WTC11 (cell line): ENCODE data around the gene KMT2A. TPM values are rescaled to one million over a fixed set of nuclear protein-coding genes. Genes with fewer than 3 reads are reported as not detected.

ENCODE experiments used
- ATAC-seq: fragments of 200-7000 bp; cut with Tn5 transposase; 2 replicates; pipeline ENCODE4 v1.10.0; 2021; ENCODE audit warnings: mild to moderate bottlenecking, moderate library complexity
- CTCF ChIA-PET: fragments of 300-600 bp; sonication (Branson Sonifier 250); formaldehyde crosslinking; loops from one replicate; lab custom pipeline; 2021; ENCODE audit warnings: antibody characterized with exemption; lab: Charles Lee
- POLR2A ChIA-PET: fragments of 350-600 bp; sonication (Branson Sonifier 250); formaldehyde crosslinking; loops from one replicate; lab custom pipeline; 2021; ENCODE audit warnings: antibody characterized with exemption; lab: Charles Lee
- DNase-seq: peaks from one replicate; pipeline ENCODE4 v3.0.0; 2021; ENCODE audit warnings: low spot score
- H3K27ac Mint-ChIP-seq: 2 replicates; pipeline ENCODE4 v1.8.0; 2021; ENCODE audit warnings: mixed read lengths
- H3K27me3 Mint-ChIP-seq: 2 replicates; pipeline ENCODE4 v1.8.0; 2021; ENCODE audit warnings: low read depth, mild to moderate bottlenecking, moderate library complexity, mixed read lengths
- H3K36me3 Mint-ChIP-seq: 2 replicates; pipeline ENCODE4 v1.8.0; 2021; ENCODE audit warnings: mixed read lengths
- H3K4me1 Mint-ChIP-seq: 2 replicates; pipeline ENCODE4 v1.8.0; 2022; ENCODE audit warnings: mixed read lengths
- H3K4me3 Mint-ChIP-seq: 2 replicates; pipeline ENCODE4 v1.8.0; 2021; ENCODE audit warnings: mild to moderate bottlenecking, moderate library complexity, mixed read lengths
- H3K9me3 Mint-ChIP-seq: 2 replicates; pipeline ENCODE4 v1.8.0; 2021; ENCODE audit warnings: mixed read lengths
- CBFB ChIP-seq: sonication (generic); formaldehyde crosslinking; IDR thresholded peaks from 2 replicates; pipeline ENCODE4 v1.8.1; 2022; ENCODE audit warnings: mild to moderate bottlenecking, low read depth, missing genetic modification reagents
- CREB1 ChIP-seq: sonication (generic); formaldehyde crosslinking; IDR thresholded peaks from 2 replicates; pipeline ENCODE4 v1.8.0; 2023; ENCODE audit warnings: mild to moderate bottlenecking, missing genetic modification reagents
- ELF4 ChIP-seq: sonication (generic); formaldehyde crosslinking; IDR thresholded peaks from 2 replicates; pipeline ENCODE4 v1.8.1; 2022; ENCODE audit warnings: low read depth, mild to moderate bottlenecking, moderate library complexity, missing genetic modification reagents
- ESRRA ChIP-seq: sonication (generic); formaldehyde crosslinking; IDR thresholded peaks from 2 replicates; pipeline ENCODE4 v1.8.1; 2022; ENCODE audit warnings: mild to moderate bottlenecking, missing genetic modification reagents, borderline replicate concordance
- FOXJ3 ChIP-seq: sonication (generic); formaldehyde crosslinking; IDR thresholded peaks from 2 replicates; pipeline ENCODE4 v1.9.0; 2021; ENCODE audit warnings: missing genetic modification reagents, mild to moderate bottlenecking, borderline replicate concordance
- GABPB1 ChIP-seq: sonication (generic); formaldehyde crosslinking; IDR thresholded peaks from 2 replicates; pipeline ENCODE4 v1.8.1; 2023; ENCODE audit warnings: mild to moderate bottlenecking, missing genetic modification reagents
- HMGA2 ChIP-seq: fragments of 250-450 bp; sonication (Bioruptor Pico); IDR thresholded peaks from 2 replicates; pipeline ENCODE4 v1.4.0; 2021; ENCODE audit warnings: mild to moderate bottlenecking, moderate library complexity
- IRF2 ChIP-seq: sonication (generic); formaldehyde crosslinking; IDR thresholded peaks from 2 replicates; pipeline ENCODE4 v1.8.0; 2022; ENCODE audit warnings: low read depth, missing genetic modification reagents, borderline replicate concordance
- NFE2L1 ChIP-seq: sonication (generic); formaldehyde crosslinking; IDR thresholded peaks from 2 replicates; pipeline ENCODE4 v1.8.1; 2023; ENCODE audit warnings: missing genetic modification reagents
- SMAD3 ChIP-seq: sonication (generic); formaldehyde crosslinking; IDR thresholded peaks from 2 replicates; pipeline ENCODE4 v1.8.0; 2022; ENCODE audit warnings: missing genetic modification reagents, mild to moderate bottlenecking, borderline replicate concordance
- SMAD4 ChIP-seq: sonication (generic); formaldehyde crosslinking; IDR thresholded peaks from 2 replicates; pipeline ENCODE4 v1.8.0; 2022; ENCODE audit warnings: mild to moderate bottlenecking, missing genetic modification reagents
- SOX15 ChIP-seq: fragments of 250-450 bp; sonication (Bioruptor Pico); IDR thresholded peaks from 2 replicates; pipeline ENCODE4 v1.9.0; 2021; ENCODE audit warnings: mild to moderate bottlenecking
- SP1 ChIP-seq: sonication (generic); formaldehyde crosslinking; conservative IDR thresholded peaks from 2 replicates; pipeline ENCODE4 v1.8.1; 2022; ENCODE audit warnings: missing genetic modification reagents
- TEAD1 ChIP-seq: sonication (generic); formaldehyde crosslinking; IDR thresholded peaks from 2 replicates; pipeline ENCODE4 v1.8.0; 2022; ENCODE audit warnings: mild to moderate bottlenecking, missing genetic modification reagents
- USF2 ChIP-seq: sonication (generic); formaldehyde crosslinking; IDR thresholded peaks from 2 replicates; pipeline ENCODE4 v1.8.1; 2023; ENCODE audit warnings: mild to moderate bottlenecking, missing genetic modification reagents, moderate library complexity
- ZNF671 ChIP-seq: fragments of 250-450 bp; sonication (Bioruptor Pico); IDR thresholded peaks from 2 replicates; pipeline ENCODE4 v1.8.0; 2021; ENCODE audit warnings: mild to moderate bottlenecking
- ZSCAN18 ChIP-seq: fragments of 250-450 bp; sonication (Bioruptor Pico); IDR thresholded peaks from 2 replicates; pipeline ENCODE4 v2.1.2; 2022; ENCODE audit warnings: mild to moderate bottlenecking, moderate library complexity
- total RNA-seq: library from RNA; stranded (reverse); gene quantifications from 3 replicates; pipeline ENCODE4 v1.2.3, GENCODE V29; 2021
- TF ChIP-seq, protein P1 (sequence below): sonication (generic); formaldehyde crosslinking; IDR thresholded peaks from 2 replicates; pipeline ENCODE4 v1.8.0; 2022; ENCODE audit warnings: mild to moderate bottlenecking, missing genetic modification reagents
- TF ChIP-seq, protein P2 (sequence below): sonication (generic); formaldehyde crosslinking; IDR thresholded peaks from 2 replicates; pipeline ENCODE4 v1.8.0; 2023; ENCODE audit warnings: mild to moderate bottlenecking, missing genetic modification reagents
- TF ChIP-seq, protein P3 (sequence below): fragments of 200-600 bp; IDR thresholded peaks from 2 replicates; pipeline ENCODE4 v1.8.0; 2022; ENCODE audit warnings: antibody characterized with exemption

Gene KMT2A
- total RNA-seq, 1 experiment from 2014 or later = 59.1 TPM

GRCh38 chr11:118485273-118485672 lies 49.0 kb downstream of the KMT2A start:
- H3K9me3 Mint-ChIP-seq = no peaks in the 10 kb centered on the region
- TF ChIP-seq ESRRA (CRISPR knock-in tag) (no peak), NFE2L1 (CRISPR knock-in tag) (no peak), ZNF671 (CRISPR knock-in tag) (no peak), SOX15 (CRISPR knock-in tag) (no peak), FOXJ3 (CRISPR knock-in tag) (no peak), HMGA2 (no peak), USF2 (CRISPR knock-in tag) (no peak), ELF4 (CRISPR knock-in tag) (no peak), CREB1 (CRISPR knock-in tag) (no peak), SMAD4 (no peak), GABPB1 (CRISPR knock-in tag) (no peak), SMAD3 (no peak), CBFB (CRISPR knock-in tag) (no peak), SP1 (CRISPR knock-in tag) (no peak)
- TF ChIP-seq, protein P1, sequence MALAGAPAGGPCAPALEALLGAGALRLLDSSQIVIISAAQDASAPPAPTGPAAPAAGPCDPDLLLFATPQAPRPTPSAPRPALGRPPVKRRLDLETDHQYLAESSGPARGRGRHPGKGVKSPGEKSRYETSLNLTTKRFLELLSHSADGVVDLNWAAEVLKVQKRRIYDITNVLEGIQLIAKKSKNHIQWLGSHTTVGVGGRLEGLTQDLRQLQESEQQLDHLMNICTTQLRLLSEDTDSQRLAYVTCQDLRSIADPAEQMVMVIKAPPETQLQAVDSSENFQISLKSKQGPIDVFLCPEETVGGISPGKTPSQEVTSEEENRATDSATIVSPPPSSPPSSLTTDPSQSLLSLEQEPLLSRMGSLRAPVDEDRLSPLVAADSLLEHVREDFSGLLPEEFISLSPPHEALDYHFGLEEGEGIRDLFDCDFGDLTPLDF (CRISPR knock-in tag) = no peak
- TF ChIP-seq, protein P2, sequence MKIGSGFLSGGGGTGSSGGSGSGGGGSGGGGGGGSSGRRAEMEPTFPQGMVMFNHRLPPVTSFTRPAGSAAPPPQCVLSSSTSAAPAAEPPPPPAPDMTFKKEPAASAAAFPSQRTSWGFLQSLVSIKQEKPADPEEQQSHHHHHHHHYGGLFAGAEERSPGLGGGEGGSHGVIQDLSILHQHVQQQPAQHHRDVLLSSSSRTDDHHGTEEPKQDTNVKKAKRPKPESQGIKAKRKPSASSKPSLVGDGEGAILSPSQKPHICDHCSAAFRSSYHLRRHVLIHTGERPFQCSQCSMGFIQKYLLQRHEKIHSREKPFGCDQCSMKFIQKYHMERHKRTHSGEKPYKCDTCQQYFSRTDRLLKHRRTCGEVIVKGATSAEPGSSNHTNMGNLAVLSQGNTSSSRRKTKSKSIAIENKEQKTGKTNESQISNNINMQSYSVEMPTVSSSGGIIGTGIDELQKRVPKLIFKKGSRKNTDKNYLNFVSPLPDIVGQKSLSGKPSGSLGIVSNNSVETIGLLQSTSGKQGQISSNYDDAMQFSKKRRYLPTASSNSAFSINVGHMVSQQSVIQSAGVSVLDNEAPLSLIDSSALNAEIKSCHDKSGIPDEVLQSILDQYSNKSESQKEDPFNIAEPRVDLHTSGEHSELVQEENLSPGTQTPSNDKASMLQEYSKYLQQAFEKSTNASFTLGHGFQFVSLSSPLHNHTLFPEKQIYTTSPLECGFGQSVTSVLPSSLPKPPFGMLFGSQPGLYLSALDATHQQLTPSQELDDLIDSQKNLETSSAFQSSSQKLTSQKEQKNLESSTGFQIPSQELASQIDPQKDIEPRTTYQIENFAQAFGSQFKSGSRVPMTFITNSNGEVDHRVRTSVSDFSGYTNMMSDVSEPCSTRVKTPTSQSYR (CRISPR knock-in tag) = no peak
- ChIA-PET POLR2A (no interaction called here), CTCF (no interaction called here)
- H3K4me1 Mint-ChIP-seq = no peaks in the 10 kb centered on the region
- ATAC-seq (no peak), DNase-seq (no peak)
- H3K4me3 Mint-ChIP-seq = no peak overlapping the region
- H3K36me3 Mint-ChIP-seq = peaks cover 65% of the 10 kb centered on the region
- no peak overlapping the region for H3K27ac Mint-ChIP-seq
- H3K27me3 Mint-ChIP-seq = no peaks in the 10 kb centered on the region

DNA sequence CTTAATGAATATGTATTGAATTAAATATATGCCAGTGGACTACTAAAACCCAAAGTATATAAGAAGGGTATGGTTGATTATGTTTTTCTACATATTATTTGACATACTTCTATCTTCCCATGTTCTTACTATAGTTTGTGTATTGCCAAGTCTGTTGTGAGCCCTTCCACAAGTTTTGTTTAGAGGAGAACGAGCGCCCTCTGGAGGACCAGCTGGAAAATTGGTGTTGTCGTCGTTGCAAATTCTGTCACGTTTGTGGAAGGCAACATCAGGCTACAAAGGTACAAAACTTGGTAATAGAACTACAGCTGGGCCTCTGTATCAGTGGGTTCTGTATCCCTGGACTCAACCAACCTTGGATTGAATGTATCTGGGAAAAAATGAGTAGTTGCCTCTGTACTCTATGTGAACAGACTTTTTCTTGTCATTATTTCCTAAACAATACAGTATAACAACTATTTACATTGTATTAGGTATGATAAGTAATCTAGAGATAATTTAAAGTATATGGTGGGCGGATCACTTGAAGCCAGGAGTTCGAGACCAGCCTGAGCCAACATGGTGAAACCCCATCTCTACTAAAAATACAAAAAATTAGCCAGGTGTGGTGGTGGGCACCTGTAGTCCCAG lies 52.3 kb downstream of the KMT2A start:
- ATAC-seq (peak; percentile 43), DNase-seq (peak; percentile 75)
- Mint-ChIP-seq H3K27me3 (no peaks in the 10 kb centered on the region), H3K36me3 (peaks cover 64% of the 10 kb centered on the region), H3K4me1 (no peaks in the 10 kb centered on the region), H3K4me3 (no peak overlapping the region), H3K9me3 (no peaks in the 10 kb centered on the region), H3K27ac (peak overlapping the region; percentile 76; the same call in 1 of the 2 replicates)
- TF ChIP-seq, protein P3, sequence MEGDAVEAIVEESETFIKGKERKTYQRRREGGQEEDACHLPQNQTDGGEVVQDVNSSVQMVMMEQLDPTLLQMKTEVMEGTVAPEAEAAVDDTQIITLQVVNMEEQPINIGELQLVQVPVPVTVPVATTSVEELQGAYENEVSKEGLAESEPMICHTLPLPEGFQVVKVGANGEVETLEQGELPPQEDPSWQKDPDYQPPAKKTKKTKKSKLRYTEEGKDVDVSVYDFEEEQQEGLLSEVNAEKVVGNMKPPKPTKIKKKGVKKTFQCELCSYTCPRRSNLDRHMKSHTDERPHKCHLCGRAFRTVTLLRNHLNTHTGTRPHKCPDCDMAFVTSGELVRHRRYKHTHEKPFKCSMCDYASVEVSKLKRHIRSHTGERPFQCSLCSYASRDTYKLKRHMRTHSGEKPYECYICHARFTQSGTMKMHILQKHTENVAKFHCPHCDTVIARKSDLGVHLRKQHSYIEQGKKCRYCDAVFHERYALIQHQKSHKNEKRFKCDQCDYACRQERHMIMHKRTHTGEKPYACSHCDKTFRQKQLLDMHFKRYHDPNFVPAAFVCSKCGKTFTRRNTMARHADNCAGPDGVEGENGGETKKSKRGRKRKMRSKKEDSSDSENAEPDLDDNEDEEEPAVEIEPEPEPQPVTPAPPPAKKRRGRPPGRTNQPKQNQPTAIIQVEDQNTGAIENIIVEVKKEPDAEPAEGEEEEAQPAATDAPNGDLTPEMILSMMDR = peak; percentile 49; the same call in 1 of the 2 replicates
- no peak for TF ChIP-seq ZSCAN18
- no peak for TF ChIP-seq IRF2 (CRISPR knock-in tag)
- TF ChIP-seq TEAD1 = no peak
- CTCF ChIA-PET = interaction anchor here (0.6 to 1.1 kb wide), 6 partner anchors 39 to 119 kb away, joined by 3 to 6 read pairs (median 3); partner anchors contain the start of gene PHLDB1
- POLR2A ChIA-PET = no interaction called here
